Right ventricle myocardium inferior (tissue), 1 donor: Measurements from ENCODE around the gene CHST9. TPM values are rescaled to one million over a fixed set of nuclear protein-coding genes. Genes with fewer than 3 reads are reported as not detected.
"Not testable (repeated sequence)": the region's sequence is repeated elsewhere in the genome, so short reads cannot be mapped to it uniquely, and the experiment has no call there.

Source experiments
- ATAC-seq: fragments of 200-7000 bp; cut with Tn5 transposase; one replicate; pipeline ENCODE4 v1.9.1; 2020; ENCODE audit warnings: mild to moderate bottlenecking, moderate library complexity
- DNase-seq: peaks from one replicate; pipeline ENCODE4 v3.0.0; 2021; ENCODE audit errors: missing footprints
- intact Hi-C: fragments of 100-400 bp; cut with DNase I; formaldehyde crosslinking; loops from one replicate; pipeline ENCODE4 v1.11.0; 2022
- total RNA-seq: library from RNA; stranded (reverse); fragmentation: NEBNext Ultra II Directional; extraction: Animal tissue kit (Norgen Biotek cat#: 25700); gene quantifications from one replicate; pipeline ENCODE4 v1.2.1, GENCODE V29; 2021
- donor health status: DM: no; HTN: yes; CAD: no; lungs with severe emphysema.

Gene CHST9
- total RNA-seq, 1 donor from 2014 or later: 8.3 TPM

- ATAC-seq (no peak), DNase-seq (no peak)
- intact Hi-C loops: no loop called here
Measured at GRCh38 chr18:27118973-27119372, 66.1 kb downstream of the CHST9 start.

GRCh38 chr18:27114842-27115241 is 70.3 kb downstream of the CHST9 start:
- no peak for DNase-seq
- ATAC-seq: no peak
- intact Hi-C loops: no loop called here

- intact Hi-C loops: no loop called here
- ATAC-seq: no peak
- no peak for DNase-seq
Measured at GRCh38 chr18:27113358-27113757, 71.8 kb downstream of the CHST9 start.

GRCh38 chr18:27110319-27110718 is 74.8 kb downstream of the CHST9 start:
- intact Hi-C loops: no loop called here

GRCh38 chr18:27109451-27109850 is 75.7 kb downstream of the CHST9 start:
- DNase-seq (peak; percentile 11), ATAC-seq (peak; percentile 87)

More at GRCh38 chr18:27110319-27110718, 74.8 kb downstream of the CHST9 start:
- ATAC-seq (no peak), DNase-seq (no peak)

GRCh38 chr18:27108842-27109241 is 76.3 kb downstream of the CHST9 start:
- intact Hi-C loops: no loop called here
- no peak for ATAC-seq

More at GRCh38 chr18:27109451-27109850, 75.7 kb downstream of the CHST9 start:
- intact Hi-C loops: no loop called here

GRCh38 chr18:27104743-27105142 is 80.4 kb downstream of the CHST9 start:
- intact Hi-C loops: no loop called here
- DNase-seq (no peak), ATAC-seq (no peak)

More at GRCh38 chr18:27108842-27109241, 76.3 kb downstream of the CHST9 start:
- DNase-seq: no peak

- DNase-seq (no peak), ATAC-seq (no peak)
- intact Hi-C loops: no loop called here
Measured at GRCh38 chr18:27094621-27095020, 90.5 kb downstream of the CHST9 start.

- intact Hi-C loops, ATAC-seq, DNase-seq: not testable (repeated sequence)
Measured at GRCh38 chr18:27093290-27093689, 91.8 kb downstream of the CHST9 start.

GRCh38 chr18:27081701-27082100 is 103.4 kb downstream of the CHST9 start:
- DNase-seq: no peak
- intact Hi-C loops: no loop called here
- no peak for ATAC-seq

GRCh38 chr18:27075828-27076227 is 109.3 kb downstream of the CHST9 start:
- intact Hi-C loops: no loop called here
- DNase-seq (no peak), ATAC-seq (no peak)

- intact Hi-C loops: no loop called here
- DNase-seq (no peak), ATAC-seq (no peak)
Measured at GRCh38 chr18:27073404-27073830, 111.7 kb downstream of the CHST9 start.

GRCh38 chr18:27064673-27065072 is 120.4 kb downstream of the CHST9 start:
- DNase-seq: no peak
- intact Hi-C loops: no loop called here
- ATAC-seq: peak; percentile 90

GRCh38 chr18:27062802-27063201 is 122.3 kb downstream of the CHST9 start:
- intact Hi-C loops: no loop called here
- DNase-seq: no peak
- ATAC-seq: no peak

- no peak for DNase-seq
- ATAC-seq: no peak
- intact Hi-C loops: no loop called here
Measured at GRCh38 chr18:27061488-27062095, 123.5 kb downstream of the CHST9 start.

- intact Hi-C loops: loop anchor here (2.0 to 5.0 kb wide), 2 partner anchors 87 to 125 kb away; no protein-coding TSS in a partner anchor
- DNase-seq (no peak), ATAC-seq (peak; percentile 94)
Measured at GRCh38 chr18:27057519-27058234, 127.4 kb downstream of the CHST9 start.

- DNase-seq: no peak
- ATAC-seq: no peak
- intact Hi-C loops: loop anchor here (5.0 kb wide), 1 partner anchor 127 kb away; no protein-coding TSS in a partner anchor
Measured at GRCh38 chr18:27054926-27055325, 130.2 kb downstream of the CHST9 start.

GRCh38 chr18:27049969-27050368 is 135.1 kb downstream of the CHST9 start:
- intact Hi-C loops: no loop called here
- ATAC-seq (peak; percentile 55), DNase-seq (no peak)

GRCh38 chr18:27045342-27045741 is 139.8 kb downstream of the CHST9 start:
- DNase-seq: no peak
- intact Hi-C loops: no loop called here
- no peak for ATAC-seq

- intact Hi-C loops: no loop called here
- no peak for ATAC-seq
- DNase-seq: no peak
Measured at GRCh38 chr18:27042177-27042576, 142.9 kb downstream of the CHST9 start.
